Left lung (tissue), 10 donors: ENCODE measurements around the gene HNMT. TPM values are rescaled to one million over a fixed set of nuclear protein-coding genes. Genes with fewer than 3 reads are reported as not detected.
A peak's percentile ranks its signal among the peaks of the same experiment; 100 is the strongest.
"Not testable (repeated sequence)": the region's sequence is repeated elsewhere in the genome, so short reads cannot be mapped to it uniquely, and the experiment has no call there.

Experiments
- ATAC-seq: fragments of 200-7000 bp; cut with Tn5 transposase; one replicate; pipeline ENCODE4 v1.9.1; 2020; ENCODE audit warnings: moderate library complexity
- DNase-seq, 4 donors: peaks; one replicate each; pipeline ENCODE4 v3.0.0-alpha.2; 2013 to 2020
- H3K27ac ChIP-seq, 2 donors: fragments of 200-600 bp; sonication (generic) in 1 of 2; one replicate each; pipeline versions ENCODE4 v1.5.0 to v1.8.0; 2020 to 2021
- H3K27me3 ChIP-seq, 2 donors: fragments of 200-600 bp; sonication (generic) in 1 of 2; one replicate each; pipeline versions ENCODE4 v1.5.0 to v1.8.0; 2020 to 2021
- H3K36me3 ChIP-seq, 2 donors: fragments of 200-600 bp; sonication (generic) in 1 of 2; one replicate each; pipeline versions ENCODE4 v1.5.0 to v1.8.0; 2020 to 2021
- H3K4me1 ChIP-seq, 2 donors: fragments of 200-600 bp; one replicate each; pipeline ENCODE4 v1.8.0; 2021
- H3K4me3 ChIP-seq, 2 donors: fragments of 200-600 bp; sonication (generic) in 1 of 2; one replicate each; pipeline versions ENCODE4 v1.5.0 to v1.8.0; 2020 to 2021; ENCODE audit warnings: mild to moderate bottlenecking in 1 of 2
- H3K9me3 ChIP-seq, 2 donors: fragments of 200-600 bp; sonication (generic) in 1 of 2; one replicate each; pipeline versions ENCODE4 v1.5.0 to v1.8.0; 2020 to 2021
- CTCF ChIP-seq, 2 donors: fragments of 200-600 bp; sonication (generic) in 1 of 2; IDR thresholded peaks; one replicate each; pipeline versions ENCODE4 v1.5.0 to v1.8.0; 2021; ENCODE audit warnings: antibody characterized with exemption in 2 of 2
- intact Hi-C, 2 donors: fragments of 100-400 bp; cut with DNase I; formaldehyde crosslinking; loops; one replicate each; pipeline versions ENCODE4 v1.11.2 to v1.14.2; 2022
- polyA plus RNA-seq, 6 donors: library from polyadenylated mRNA; unstranded; fragments of 120-200 nt; gene quantifications; one replicate each; pipeline ENCODE4 v1.2.1, GENCODE V29; 2013; ENCODE audit not compliant: insufficient read length in 6 of 6
- total RNA-seq, 2 donors: library from RNA; stranded (reverse); fragmentation: NEBNext Ultra II Directional; extraction: Animal tissue kit (Norgen Biotek cat#: 25700); gene quantifications; one replicate each; pipeline ENCODE4 v1.2.1, GENCODE V29; 2021
- donor health status: DM: no; HTN: yes; CAD: no.
- donor health status: DM: no; HTN: no; CAD: no.

Gene HNMT
- total and polyA plus RNA-seq, 8 donors, result 53.0 to 98.9 (median 82.8) TPM

GRCh38 chr2:138042311-138042710, 78.0 kb downstream of the HNMT start:
- H3K36me3 ChIP-seq, result no peaks in the 10 kb centered on the region
- H3K27ac ChIP-seq, result no peak overlapping the region
- H3K4me3 ChIP-seq, result no peak overlapping the region
- TF ChIP-seq CTCF (IDR thresholded peaks at IDR 0.05), result no peak
- no peaks in the 10 kb centered on the region for H3K4me1 ChIP-seq
- H3K9me3 ChIP-seq, result no peaks in the 10 kb centered on the region
- no peak for DNase-seq
- ATAC-seq, result no peak
- intact Hi-C loops, result no loop called here
- no peaks in the 10 kb centered on the region for H3K27me3 ChIP-seq

- H3K27ac ChIP-seq, DNase-seq, ATAC-seq, H3K9me3 ChIP-seq, intact Hi-C loops, H3K4me1 ChIP-seq, H3K27me3 ChIP-seq, H3K36me3 ChIP-seq, H3K4me3 ChIP-seq: not testable (repeated sequence)
These were observed 79.3 kb downstream of the HNMT start for GRCh38 chr2:138043588-138043987.

DNA sequence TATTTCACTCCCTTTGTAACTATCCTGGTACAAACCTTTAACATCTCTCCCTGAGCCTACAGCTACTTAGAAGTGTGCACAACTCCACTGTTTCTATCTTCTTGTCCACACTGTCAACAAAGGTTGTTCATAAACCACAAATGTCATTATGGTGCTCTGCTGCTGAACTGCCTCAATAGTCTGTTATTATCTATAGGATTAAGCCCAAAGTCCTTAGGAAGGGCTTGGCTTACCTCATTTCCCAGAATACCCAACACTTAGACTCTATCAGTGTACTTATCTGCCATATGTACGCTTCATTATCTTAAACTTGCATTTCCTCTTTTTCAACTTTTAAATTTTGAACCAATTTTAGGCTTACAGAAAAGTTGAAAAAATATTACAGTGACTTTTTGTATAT, 94.2 kb downstream of the HNMT start:
- Histone ChIP-seq H3K27ac (no peak overlapping the region), H3K4me3 (no peak overlapping the region), H3K27me3 (no peaks in the 10 kb centered on the region), H3K9me3 (no peaks in the 10 kb centered on the region), H3K4me1 (no peaks in the 10 kb centered on the region), H3K36me3 (no peaks in the 10 kb centered on the region)
- intact Hi-C loops, result no loop called here
- TF ChIP-seq CTCF (IDR thresholded peaks at IDR 0.05), result no peak
- ATAC-seq, result no peak
- no peak for DNase-seq

DNA sequence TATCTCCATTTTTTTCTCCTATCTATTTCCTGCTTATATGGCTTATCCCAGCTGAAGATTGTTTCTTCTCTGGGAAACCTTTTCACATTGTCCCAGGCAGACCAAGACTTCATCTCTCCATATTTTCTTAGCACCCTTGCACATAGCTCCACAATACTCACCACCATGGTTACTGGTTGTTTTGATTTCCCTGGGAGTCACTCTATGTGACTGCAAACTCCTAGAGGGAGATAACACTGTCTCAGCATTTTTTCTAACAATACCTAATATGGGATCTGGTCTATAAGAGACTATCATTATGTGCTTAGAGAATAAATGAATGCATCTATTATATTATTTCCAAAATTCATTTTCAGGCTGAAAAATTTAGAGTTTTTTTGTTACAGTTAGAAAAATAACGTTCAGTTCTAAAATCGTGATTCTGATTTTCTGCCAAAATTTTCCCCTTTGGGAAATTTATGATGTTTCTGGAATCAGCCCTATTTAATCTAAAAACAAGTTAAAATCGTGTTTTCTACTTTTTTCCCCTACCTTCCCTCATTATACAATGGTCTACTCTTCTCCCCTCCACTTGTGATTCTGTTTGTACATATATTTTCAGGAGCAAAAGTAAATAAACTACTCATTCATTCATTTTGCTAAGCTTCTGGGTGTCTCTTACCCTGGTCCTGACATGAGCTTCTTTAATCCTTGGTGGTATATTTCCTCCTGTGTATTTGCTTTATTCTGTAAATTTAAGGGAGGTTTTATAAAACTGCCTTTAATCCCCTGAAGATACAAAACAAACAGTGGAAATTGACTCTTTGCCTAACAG, 95.4 kb downstream of the HNMT start:
- ATAC-seq (no peak), DNase-seq (no peak)
- Histone ChIP-seq H3K9me3 (no peaks in the 10 kb centered on the region), H3K4me1 (no peaks in the 10 kb centered on the region), H3K36me3 (no peaks in the 10 kb centered on the region), H3K27me3 (no peaks in the 10 kb centered on the region), H3K4me3 (no peak overlapping the region), H3K27ac (no peak overlapping the region)
- intact Hi-C loops, result no loop called here
- no peak for TF ChIP-seq CTCF (IDR thresholded peaks at IDR 0.05)

DNA sequence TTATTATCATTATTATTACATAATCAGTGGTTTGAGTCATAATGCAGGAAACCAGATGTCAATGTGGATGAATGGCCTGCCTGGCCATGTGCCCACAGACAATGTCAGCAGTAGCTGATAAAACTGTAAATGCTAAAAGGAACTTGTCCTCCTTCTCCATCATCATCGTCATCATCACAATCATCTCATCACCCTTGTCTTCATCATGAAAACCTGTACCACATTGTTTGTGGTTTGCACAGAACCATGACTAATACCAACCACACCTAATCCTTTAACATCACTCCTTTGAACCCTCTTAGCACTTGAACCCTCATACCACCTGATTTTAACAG, 96.0 kb downstream of the HNMT start:
- no peaks in the 10 kb centered on the region for H3K27me3 ChIP-seq
- no peaks in the 10 kb centered on the region for H3K36me3 ChIP-seq
- DNase-seq (peak in 2 of 4 donors; percentile 11 to 34), ATAC-seq (no peak)
- no peak overlapping the region for H3K27ac ChIP-seq
- H3K4me3 ChIP-seq, result no peak overlapping the region
- TF ChIP-seq CTCF (IDR thresholded peaks at IDR 0.05), result no peak
- no peaks in the 10 kb centered on the region for H3K4me1 ChIP-seq
- intact Hi-C loops, result no loop called here
- no peaks in the 10 kb centered on the region for H3K9me3 ChIP-seq

GRCh38 chr2:138061961-138062360, 97.7 kb downstream of the HNMT start:
- Histone ChIP-seq H3K9me3 (no peaks in the 10 kb centered on the region), H3K27me3 (no peaks in the 10 kb centered on the region), H3K4me3 (no peak overlapping the region), H3K27ac (no peak overlapping the region), H3K36me3 (no peaks in the 10 kb centered on the region), H3K4me1 (no peaks in the 10 kb centered on the region)
- intact Hi-C loops, result no loop called here
- no peak for DNase-seq
- no peak for ATAC-seq
- TF ChIP-seq CTCF (IDR thresholded peaks at IDR 0.05), result no peak
